ENCODE results near the gene AAK1.
"Not testable (repeated sequence)": the region's sequence is repeated elsewhere in the genome, so short reads cannot be mapped to it uniquely, and the experiment has no call there.

AAK1 gene

DNA sequence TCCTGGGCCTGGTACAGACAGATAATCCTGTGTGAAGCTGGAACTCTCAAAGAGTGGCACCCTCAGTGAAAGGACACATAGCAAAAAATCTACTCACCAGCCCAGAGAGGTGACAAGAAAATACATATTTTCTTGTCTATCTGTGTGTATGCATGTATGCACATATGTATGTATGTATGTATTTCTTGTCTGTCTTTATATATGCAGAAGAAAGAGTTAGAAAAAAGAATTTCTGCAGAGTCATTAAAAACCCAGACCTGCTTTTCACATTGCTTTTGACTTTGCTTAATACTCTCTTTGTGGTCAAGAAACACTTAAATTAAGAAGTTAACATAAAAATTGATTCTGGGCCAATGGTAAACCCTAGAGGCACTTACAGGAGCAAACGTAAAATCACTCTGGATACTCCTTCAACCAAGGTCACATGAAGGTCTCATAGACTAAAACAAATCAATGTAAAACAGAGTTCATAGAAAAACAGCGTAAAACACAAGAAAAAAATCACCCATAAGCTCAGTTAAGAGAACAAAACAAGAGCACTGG is 16.5 kb upstream of the AAK1 start:
- DNase-seq (ENCODE audit: low spot score) = no peak

DNA sequence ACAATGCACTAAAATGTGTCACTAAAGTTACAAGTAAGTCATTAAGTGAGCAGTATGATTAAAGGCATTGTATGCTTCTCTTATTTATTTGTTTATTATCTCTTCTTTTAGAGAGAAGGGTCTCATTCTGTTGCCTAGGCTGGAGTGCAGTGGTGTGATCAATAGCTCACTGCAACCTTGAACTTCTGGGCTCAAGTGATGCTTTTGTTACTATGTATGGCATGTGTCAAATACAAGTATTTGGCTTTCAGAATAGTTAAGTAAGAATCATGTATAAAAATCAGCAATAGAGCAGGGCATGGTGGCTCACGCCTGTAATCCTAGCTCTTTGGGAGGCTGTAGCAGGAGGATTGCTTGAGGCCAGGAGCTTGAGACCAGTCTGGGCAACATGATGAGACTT is 15.8 kb upstream of the AAK1 start:
- DNase-seq (ENCODE audit: low spot score) = no peak

DNA sequence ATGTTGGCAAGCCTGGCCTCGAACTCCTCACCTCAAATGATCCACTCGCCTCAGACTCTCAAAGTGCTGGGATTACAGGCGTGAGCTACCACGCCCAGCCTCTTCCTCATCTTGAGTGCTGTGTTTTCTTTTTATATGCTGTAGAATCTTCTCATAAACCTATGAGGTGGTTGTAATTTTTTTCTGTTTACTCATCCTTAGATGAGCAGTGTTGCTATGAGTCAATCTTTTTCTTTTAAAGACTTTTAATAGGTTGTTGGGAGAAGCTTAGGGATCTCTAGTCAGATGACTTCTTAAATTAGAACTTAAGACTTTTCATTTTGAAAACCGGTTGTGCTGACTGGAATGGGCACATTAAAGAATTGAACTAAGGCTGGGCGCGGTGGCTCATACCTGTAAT is 8.7 kb upstream of the AAK1 start:
- no peak for DNase-seq (ENCODE audit: low spot score)

DNA sequence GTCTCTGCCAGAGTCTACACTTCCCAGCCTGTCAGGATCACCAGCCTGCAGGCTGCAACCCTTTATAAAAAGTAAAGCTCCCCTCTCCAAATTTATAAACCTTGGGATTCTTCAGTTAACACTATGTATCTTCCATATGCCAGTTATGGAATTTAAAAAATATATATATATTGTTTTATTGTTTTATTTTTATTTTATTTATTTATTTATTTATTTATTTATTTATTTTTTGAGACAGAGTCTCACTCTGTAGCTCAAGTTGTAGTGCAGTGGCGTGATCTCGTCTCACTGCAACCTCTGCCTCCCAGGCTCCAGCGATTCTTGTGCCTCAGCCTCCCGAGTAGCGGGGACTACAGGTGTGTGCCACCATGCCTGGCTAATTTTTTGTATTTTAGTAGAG is 3.7 kb upstream of the AAK1 start:
- DNase-seq (ENCODE audit: low spot score) = not testable (repeated sequence)

DNA sequence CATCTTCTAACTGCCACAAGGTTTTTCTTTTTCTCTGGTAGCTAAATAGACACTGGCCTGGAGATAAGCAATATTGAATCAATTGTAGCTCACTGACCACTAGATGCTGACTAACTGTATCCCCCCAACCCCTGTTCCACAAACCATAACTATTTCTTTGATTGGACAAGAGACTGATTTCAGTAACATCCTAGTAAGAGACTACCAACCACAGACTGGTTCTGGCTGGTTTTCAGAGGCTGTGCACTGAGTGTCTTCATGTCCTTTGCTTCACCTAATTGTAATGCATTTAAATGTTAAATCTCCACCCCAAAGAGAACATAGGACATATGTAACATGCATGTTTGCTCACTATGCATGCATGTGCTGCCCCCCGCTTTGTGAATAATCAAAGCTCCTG is 3.2 kb upstream of the AAK1 start:
- no peak for DNase-seq (ENCODE audit: low spot score)

DNA sequence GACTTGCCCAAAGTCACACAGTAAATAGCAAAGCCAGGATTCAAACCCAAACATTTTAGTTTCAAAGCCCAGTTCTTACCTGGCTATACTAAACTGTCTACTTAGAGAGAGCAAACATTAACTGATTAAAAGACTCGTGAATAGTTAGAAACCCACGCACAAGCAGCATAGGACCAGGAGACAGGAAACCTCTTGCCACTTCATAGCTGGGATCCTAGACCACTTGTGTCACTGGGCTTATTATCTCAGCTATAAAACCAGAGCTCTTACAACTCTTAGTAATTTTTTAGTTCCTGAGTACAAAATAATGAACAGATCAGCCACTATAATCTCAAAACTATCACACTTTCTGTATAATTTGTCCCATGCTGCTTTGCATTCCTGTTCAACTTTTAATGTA is 2.4 kb upstream of the AAK1 start:
- DNase-seq (ENCODE audit: low spot score) = no peak

DNA sequence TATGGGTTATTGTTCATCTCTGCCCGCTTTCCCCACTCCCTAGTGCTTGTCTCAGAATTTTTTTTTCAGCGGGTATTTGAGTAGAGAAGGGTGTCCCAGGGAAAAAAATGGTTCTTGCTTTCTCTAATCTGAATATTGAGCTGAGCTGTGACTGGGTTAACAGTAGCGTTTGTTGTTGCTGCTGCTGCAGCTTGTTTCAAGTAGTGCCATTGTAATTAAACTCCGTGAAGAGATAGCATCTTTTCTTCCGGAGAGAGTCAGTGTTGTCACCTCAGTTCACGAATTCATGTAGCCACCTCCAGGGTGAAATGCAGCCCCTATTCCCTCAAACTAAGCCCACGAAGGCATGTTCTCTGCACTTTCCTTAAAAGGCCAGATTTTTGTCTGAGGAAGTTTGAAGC is 1.5 kb upstream of the AAK1 start:
- no peak for DNase-seq (ENCODE audit: low spot score)

DNA sequence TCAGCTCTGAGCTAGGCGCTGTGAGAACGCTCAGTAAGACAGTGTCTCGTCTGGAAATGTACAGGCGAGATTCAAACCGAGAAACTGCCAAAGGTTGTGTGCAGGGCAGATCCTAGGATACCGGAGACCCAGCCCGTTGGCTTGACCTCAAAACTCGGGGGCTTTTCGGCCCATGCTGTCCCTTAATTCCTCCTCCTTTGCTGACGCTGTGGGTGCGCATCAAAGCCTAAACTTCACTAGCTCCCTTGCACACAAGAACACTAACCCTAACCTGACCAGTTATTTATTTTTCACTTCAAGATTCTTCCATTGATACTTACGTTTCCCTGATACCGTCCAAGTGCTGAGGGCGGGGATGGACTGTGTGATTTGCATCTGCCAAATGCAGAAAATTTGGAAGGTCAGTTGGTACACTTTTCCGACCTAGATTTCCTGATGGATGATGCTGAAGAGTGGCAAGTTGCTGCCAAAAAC is 1.0 kb upstream of the AAK1 start:
- DNase-seq (ENCODE audit: low spot score) = no peak

DNA sequence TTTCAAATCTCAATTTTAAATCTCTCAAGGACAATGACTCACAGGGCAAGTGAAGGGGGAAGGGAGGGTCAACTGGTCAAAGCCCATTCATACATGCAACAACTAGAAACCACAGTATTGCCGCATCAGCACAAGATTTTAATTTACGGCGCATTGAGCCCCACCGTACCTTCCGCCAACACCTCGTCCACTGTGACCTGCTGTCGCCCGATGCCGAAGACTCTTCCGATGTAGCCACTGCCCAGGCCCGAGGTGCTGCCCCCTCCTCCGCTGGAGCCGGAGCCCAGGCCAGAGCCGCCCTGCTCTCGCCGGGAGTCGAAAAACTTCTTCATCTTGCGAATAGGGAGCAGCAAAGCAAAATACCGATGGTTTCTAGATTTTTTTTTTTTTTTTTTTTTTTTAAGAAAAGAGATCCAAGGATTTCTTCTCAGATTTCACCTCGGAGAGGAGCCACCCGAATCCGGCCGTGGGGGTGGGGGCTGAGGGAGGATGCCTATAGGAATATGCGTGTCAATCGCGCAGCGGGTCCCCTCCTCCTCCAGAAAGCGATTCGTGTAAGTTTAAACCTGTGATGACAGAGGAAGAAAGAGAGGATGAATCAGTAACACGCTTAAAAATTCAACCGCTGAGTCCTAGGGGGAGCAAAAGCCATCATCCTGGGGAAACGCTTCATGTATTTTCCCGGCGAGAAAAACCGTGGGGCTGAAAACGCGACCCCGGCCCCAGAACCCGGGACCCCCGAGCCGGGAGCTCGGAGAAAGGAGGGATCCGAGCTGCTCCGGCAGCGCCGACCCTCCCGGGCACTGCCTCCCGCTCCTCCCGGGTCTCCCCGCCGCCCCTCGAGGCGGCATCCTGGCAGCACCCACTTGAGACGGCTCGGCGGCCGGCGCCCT is 584 bp downstream of the AAK1 start:
- DNase-seq (ENCODE audit: low spot score) = peak; percentile 40

DNA sequence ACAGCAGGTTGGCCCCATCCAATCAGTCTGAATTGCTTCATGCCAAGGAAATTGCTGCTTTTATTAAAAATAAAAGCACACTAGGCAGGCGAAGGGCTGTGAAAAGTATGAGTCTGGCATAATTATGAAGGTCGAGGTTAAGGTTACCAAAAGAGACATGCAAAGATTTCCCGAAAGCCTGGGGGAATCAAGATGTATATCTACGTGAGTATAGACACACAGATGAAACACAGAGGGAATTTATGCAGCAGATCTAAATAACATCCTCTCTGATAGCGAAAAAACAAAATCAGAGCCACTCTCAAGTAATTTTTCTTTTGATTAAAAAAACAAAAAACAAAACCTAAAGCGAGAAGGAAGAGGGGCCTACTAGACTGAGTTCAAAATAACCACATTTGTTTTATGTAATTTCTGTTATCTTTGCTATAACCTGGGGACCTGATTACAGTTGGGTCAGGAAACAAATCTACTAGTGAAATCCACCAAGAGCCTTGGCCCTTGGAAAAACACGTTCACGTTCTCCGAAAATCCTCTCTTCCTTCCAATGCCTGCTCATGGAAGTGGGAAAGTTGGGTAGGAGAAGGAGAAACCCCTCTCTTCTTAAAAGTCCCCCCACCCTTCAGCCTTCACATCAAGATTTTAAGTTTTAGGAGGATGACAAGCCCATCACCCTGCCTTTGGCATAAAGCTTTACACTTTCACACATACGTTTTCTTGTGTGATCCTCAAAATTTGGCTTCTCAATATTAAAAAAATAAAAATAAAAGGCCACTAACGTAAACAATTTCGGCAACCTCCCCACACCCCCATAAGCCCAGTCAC is 1.4 kb downstream of the AAK1 start:
- no peak for DNase-seq (ENCODE audit: low spot score)

DNA sequence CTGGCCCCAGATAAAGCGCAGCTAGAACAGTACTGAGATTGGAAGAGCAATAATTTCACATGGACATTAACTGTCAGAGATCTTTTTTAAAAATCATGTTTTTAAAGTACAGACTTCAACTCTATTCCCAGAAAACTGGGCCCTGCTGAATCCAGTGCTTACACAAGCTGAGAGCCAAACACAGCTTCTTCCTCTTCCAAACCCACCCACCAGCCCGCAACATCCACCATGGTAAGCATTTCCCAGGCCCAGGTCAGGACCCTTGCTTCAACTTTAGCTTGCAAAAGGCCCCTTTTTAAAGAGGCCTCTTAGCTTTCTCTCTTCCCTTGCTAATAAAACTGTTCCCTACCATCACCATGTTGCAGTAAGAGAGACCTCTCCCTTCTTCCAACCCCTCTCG is 2.1 kb downstream of the AAK1 start:
- DNase-seq (ENCODE audit: low spot score) = no peak

DNA sequence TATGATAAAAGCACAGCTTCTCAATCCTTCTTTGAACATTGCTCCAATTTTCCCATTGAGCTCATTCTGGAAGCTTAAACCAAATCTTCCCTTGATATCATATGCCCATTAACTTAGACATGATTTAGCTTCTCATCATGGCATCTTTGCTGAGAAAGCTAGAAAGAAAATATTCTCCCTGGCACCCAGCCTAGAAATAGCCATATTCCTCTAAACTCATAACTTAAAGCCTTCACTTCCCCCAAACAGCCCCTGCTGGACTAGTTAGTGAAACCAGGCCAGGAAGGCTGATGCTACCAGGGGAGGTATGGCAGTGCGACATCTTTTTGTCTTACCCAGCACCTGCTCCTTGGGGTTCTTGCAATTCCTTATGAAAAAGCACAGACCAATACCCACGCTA is 4.3 kb downstream of the AAK1 start:
- DNase-seq (ENCODE audit: low spot score) = no peak

DNA sequence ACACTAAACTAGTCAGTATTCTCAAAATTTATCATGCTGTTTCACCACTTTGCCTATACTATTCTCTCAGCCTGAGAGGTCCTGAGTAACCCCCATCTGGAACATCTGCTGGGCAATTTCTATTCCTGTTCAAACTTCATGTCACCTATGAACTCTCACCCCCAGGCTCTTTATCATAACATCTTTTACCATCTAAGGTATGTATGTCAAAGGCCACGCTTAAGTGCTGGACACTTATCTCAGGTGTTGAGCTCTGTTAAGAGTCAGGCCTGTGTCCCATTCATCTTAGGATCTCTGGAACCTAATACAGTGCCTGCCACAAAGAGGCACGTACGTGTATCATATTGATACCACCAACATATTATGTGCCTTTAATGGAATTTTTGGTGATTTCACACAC is 4.9 kb downstream of the AAK1 start:
- DNase-seq (ENCODE audit: low spot score) = no peak

DNA sequence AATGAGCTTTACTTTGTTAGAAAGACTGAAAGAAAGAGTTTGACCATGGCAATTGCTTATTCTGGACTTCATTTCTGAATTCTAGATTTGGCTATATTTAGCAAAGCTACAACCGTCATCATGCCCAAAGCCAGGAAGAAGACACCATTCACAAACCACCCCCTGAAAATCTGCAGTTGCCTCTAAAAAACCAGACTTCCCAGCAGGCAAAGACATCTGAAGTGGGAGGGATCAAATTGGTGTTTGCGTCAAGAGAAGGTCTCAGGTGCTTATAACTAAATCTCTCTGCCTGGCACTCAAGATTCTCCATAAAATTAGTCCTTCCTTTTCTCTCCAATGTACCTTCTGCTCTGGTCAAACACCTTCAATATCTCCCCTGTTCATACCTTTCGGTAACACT is 5.6 kb downstream of the AAK1 start:
- no peak for DNase-seq (ENCODE audit: low spot score)

DNA sequence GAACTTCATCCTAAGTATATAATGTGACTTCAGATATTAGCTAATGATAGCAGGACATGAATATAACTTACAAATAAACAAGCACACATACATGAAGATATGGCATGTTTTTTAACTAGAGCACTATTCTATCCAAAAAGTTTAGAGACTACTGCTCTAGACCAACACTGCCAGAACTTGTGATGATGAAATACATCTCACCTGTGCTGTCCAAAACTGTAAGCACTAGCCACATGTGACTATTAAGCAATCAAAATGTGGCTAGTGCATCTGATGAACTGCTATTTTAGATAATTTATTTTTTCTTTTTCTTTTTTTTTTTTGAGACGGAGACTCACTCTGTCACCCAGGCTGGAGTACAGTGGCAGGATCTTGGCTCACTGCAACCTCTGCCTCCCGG is 7.1 kb downstream of the AAK1 start:
- no peak for DNase-seq (ENCODE audit: low spot score)

DNA sequence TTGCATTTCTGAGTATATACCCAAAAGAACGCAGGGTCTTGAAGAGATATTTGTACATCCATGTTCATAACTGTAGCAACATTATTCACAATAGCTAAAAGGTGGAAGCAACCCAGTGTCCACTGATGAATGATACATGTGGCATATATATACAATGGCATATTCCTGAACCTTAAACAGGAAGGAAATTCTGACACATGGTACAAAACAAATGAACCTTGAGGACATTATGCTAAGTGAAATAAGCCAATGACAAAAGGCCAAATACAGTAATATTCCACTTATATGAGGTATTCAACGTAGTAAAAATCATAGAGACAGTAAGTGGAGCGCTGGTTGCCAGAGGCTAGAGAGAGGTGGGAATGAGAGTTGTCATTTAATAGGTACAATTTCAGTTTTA is 8.1 kb downstream of the AAK1 start:
- no peak for DNase-seq (ENCODE audit: low spot score)

DNA sequence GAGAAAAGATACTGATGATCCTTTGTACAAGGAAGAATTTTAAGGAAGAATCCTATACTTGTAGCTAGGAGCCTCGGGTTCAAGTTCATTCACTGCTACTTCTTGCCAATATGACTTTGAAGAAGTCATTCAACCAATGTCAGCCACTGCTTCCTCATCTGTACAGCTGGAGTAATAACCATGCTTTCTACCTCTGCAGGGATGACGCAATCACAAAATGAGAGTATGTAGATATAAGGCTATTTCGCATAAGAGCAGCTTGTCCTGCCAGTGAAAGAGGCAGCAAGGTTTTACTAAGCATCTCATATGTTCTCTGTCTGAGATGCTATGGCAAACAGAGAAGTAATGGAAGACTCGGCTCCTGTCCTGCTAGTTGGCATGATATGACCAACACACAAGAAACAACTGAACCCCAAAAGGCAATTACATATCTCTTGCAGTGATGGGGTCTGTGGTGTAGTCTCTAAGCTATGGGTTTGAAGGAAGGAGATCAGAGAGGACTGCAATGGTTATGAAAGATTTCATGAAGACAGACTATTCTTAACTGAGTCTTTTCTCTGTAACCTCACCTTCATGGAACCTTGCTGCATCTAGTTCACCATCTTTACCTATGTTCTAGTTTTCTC is 9.2 kb downstream of the AAK1 start:
- DNase-seq (ENCODE audit: low spot score) = no peak

DNA sequence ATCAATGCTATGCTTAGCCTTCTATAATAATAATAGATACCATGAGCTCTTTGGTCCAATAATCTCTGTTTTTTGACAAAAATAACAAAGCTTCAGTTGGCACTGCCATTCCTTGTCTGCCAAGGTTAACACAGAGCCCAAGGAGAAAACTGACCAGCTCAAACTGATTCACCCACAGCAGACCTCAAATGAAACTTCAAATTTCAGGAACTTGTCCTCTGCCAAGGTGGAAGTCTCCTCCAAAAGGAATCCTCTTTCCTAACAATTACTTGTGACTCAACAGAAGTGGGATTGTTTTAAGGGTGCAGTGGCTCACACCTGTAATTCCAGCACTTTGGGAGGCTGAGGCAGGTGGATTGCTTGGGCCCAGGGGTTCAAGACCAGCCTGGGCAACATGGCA is 12.1 kb downstream of the AAK1 start:
- DNase-seq (ENCODE audit: low spot score) = no peak

DNA sequence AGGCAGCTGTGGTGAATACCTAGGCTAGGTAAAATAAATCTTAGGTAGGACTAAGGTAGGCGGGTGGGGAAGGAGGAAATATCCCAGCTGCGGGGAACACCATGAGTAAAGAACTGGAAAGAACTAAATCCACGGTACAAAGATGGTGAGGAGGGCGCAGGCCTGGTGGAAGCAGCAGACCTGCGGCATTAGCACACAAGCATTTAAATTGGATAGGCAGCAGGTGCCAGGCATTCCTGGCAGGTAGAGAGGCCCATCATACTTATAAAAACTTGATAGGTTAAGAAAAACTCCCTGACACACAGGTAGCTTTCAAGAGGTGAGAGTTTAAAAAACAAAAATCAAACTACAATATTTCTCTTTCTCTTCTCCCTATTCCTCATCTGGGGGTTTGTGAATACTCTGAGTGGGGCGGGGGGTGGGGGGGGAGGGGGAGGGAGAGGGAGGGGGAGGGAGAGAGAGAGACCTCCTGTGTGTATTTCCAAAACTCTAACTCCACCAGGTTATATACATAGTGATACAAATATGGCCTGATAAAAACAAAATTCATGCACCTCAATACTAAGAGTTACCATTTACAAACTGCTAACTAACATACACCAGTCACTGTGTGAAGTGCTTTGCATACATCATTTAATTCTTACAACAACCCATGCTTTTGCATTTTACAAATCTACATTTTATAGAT is 13.5 kb downstream of the AAK1 start:
- no peak for DNase-seq (ENCODE audit: low spot score)

DNA sequence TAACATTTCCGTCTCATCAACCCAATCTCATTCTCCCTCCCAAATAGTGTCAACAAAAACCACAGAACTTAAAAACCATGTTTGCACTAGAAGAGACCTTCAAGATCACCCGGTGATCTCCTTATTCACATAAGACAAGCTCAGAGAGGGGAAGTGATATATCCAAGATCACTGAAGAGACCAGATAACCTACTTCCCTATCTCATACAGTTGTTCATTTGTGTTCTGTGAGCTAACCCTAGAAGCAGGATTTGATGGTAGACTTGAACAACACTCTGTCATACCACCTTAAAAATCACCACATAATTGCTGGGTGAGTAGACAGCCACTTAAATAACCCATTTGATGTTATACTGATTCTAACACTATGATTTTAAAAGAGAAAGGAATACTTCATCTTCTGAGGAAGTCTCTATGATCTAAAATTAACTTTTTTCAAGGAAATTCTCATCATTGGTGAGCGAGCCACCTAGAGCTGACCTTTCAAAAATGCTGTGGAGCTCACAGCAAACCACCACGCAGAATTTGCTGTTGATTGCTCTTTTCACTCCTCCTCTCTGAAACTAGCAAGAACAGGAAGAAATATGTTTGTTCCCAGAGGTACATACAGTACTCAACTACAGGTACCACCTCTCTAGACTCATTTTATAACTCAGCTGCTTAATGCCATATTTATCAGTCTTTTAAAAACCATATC is 15.1 kb downstream of the AAK1 start:
- no peak for DNase-seq (ENCODE audit: low spot score)

All from SK-N-DZ (cell line).